H1 (cell line): Measurements from ENCODE around the gene FAM98C. TPM values are rescaled to one million over a fixed set of nuclear protein-coding genes. Genes with fewer than 3 reads are reported as not detected.
A peak's percentile ranks its signal among the peaks of the same experiment; 100 is the strongest.

Experiments
- CTCF ChIA-PET: fragments of 300-600 bp; sonication (Branson Sonifier 250); formaldehyde crosslinking; loops from one replicate; lab custom pipeline; 2021; ENCODE audit not compliant: partially characterized antibody; lab: Charles Lee
- POLR2A ChIA-PET: fragments of 300-600 bp; sonication (Branson Sonifier 250); formaldehyde crosslinking; loops from one replicate; lab custom pipeline; 2021; ENCODE audit warnings: inconsistent platforms; ENCODE audit not compliant: partially characterized antibody; lab: Charles Lee
- DNase-seq, 2 experiments: peaks; one replicate each; pipeline versions ENCODE4 v3.0.0 to v3.0.0-alpha.2; 2010 to 2022; ENCODE audit warnings: low spot score in 2 of 2, low read depth in 1 of 2, mixed read lengths in 1 of 2
- FAIRE-seq: peaks from 2 replicates; lab custom pipeline; 2011; peaks lifted over from hg19 to GRCh38; lab: Jason Lieb, UNC
- H2AFZ ChIP-seq: 2 replicates; pipeline ENCODE4 v1.8.1; 2012; ENCODE audit warnings: low read length, inconsistent platforms
- H2AK5ac ChIP-seq: 2 replicates; pipeline ENCODE4 v1.6.1; 2013; ENCODE audit warnings: low read depth, low read length
- H2BK120ac ChIP-seq: replicated peaks from 2 replicates; pipeline ENCODE3; 2013; ENCODE audit warnings: low read depth, low read length, inconsistent platforms
- H2BK12ac ChIP-seq: 2 replicates; pipeline ENCODE4 v1.6.1; 2013; ENCODE audit warnings: low read depth, low read length
- H2BK15ac ChIP-seq: 2 replicates; pipeline ENCODE4 v1.6.1; 2013; ENCODE audit warnings: low read length
- H2BK20ac ChIP-seq: 2 replicates; pipeline ENCODE4 v1.6.1; 2013; ENCODE audit warnings: low read length
- H2BK5ac ChIP-seq: 2 replicates; pipeline ENCODE4 v1.6.1; 2013; ENCODE audit warnings: low read depth, low read length
- H3K14ac ChIP-seq: 2 replicates; pipeline ENCODE4 v1.6.1; 2013; ENCODE audit warnings: inconsistent platforms; ENCODE audit not compliant: insufficient read length
- H3K18ac ChIP-seq: 2 replicates; pipeline ENCODE4 v1.6.1; 2013; ENCODE audit warnings: low read length; ENCODE audit errors: extremely low read depth
- H3K23ac ChIP-seq: 2 replicates; pipeline ENCODE4 v1.6.1; 2013; ENCODE audit warnings: inconsistent platforms; ENCODE audit not compliant: insufficient read length
- H3K23me2 ChIP-seq: 2 replicates; pipeline ENCODE4 v1.6.1; 2013; ENCODE audit warnings: low read depth, low read length
- H3K27ac ChIP-seq: 2 replicates; pipeline ENCODE4 v1.6.1; 2011; ENCODE audit warnings: low read depth, low read length, inconsistent platforms
- H3K27me3 ChIP-seq, 4 experiments: replicated peaks in 1 of 4; 1 replicate in 1 of 4; 2 replicates in 3 of 4; pipeline versions ENCODE4 v1.6.1 to v1.8.1; 2011 to 2013; ENCODE audit warnings: low read length in 3 of 4, mild to moderate bottlenecking in 3 of 4, inconsistent platforms in 2 of 4, mixed read lengths in 2 of 4, moderate library complexity in 1 of 4; ENCODE audit not compliant: control insufficient read depth in 3 of 4, insufficient read depth in 3 of 4; ENCODE audit errors: extremely low read depth in 1 of 4
- H3K36me3 ChIP-seq, 4 experiments: 2 replicates each; pipeline versions ENCODE4 v1.6.1 to v1.8.1; 2011 to 2013; ENCODE audit warnings: mild to moderate bottlenecking in 4 of 4, low read length in 3 of 4, moderate library complexity in 2 of 4, control low read depth in 1 of 4, inconsistent platforms in 1 of 4; ENCODE audit not compliant: insufficient read depth in 4 of 4, control insufficient read depth in 2 of 4
- H3K4ac ChIP-seq: replicated peaks from 2 replicates; pipeline ENCODE3; 2013; ENCODE audit warnings: low read length, low read depth, mixed read lengths, inconsistent platforms; ENCODE audit not compliant: insufficient read length
- H3K4me1 ChIP-seq, 4 experiments: replicated peaks in 1 of 4; 1 replicate in 1 of 4; 2 replicates in 3 of 4; pipeline versions ENCODE4 v1.6.1 to v1.8.1; 2011 to 2013; ENCODE audit warnings: low read length in 3 of 4, inconsistent platforms in 2 of 4, mixed read lengths in 1 of 4; ENCODE audit not compliant: insufficient read depth in 4 of 4, control insufficient read depth in 3 of 4
- H3K4me2 ChIP-seq, 2 experiments: 2 replicates each; pipeline versions ENCODE4 v1.6.1 to v1.8.1; 2011 to 2013; ENCODE audit warnings: low read depth in 2 of 2, low read length in 2 of 2, control low read depth in 1 of 2, inconsistent platforms in 1 of 2, mild to moderate bottlenecking in 1 of 2; ENCODE audit not compliant: insufficient read depth in 1 of 2
- H3K4me3 ChIP-seq, 4 experiments: fragments of 200-600, 300-600 bp in 1 of 4; sonication (generic), shearing (Covaris generic), sonication (Bioruptor Twin) in 1 of 4; 2 replicates each; pipeline versions ENCODE4 v1.5.1 to v1.8.1; 2011 to 2016; ENCODE audit warnings: low read length in 4 of 4, low read depth in 3 of 4, control low read depth in 2 of 4, inconsistent platforms in 2 of 4, mild to moderate bottlenecking in 2 of 4, mixed read lengths in 1 of 4, moderate library complexity in 1 of 4; ENCODE audit not compliant: insufficient read depth in 2 of 4; ENCODE audit errors: extremely low read depth in 1 of 4
- H3K56ac ChIP-seq: replicated peaks from 2 replicates; pipeline ENCODE3; 2013; ENCODE audit warnings: low read depth, mild to moderate bottlenecking, mixed read lengths, low read length, inconsistent platforms; ENCODE audit not compliant: insufficient read length
- H3K79me1 ChIP-seq: 2 replicates; pipeline ENCODE4 v1.6.1; 2013; ENCODE audit warnings: low read depth, low read length, control low read depth
- H3K79me2 ChIP-seq, 2 experiments: 2 replicates each; pipeline versions ENCODE4 v1.6.1 to v1.8.1; 2012 to 2013; ENCODE audit warnings: low read length in 2 of 2, mild to moderate bottlenecking in 2 of 2, inconsistent platforms in 1 of 2; ENCODE audit not compliant: insufficient read depth in 2 of 2, control insufficient read depth in 1 of 2
- H3K9ac ChIP-seq, 4 experiments: replicated peaks in 1 of 4; 1 replicate in 1 of 4; 2 replicates in 3 of 4; pipeline versions ENCODE4 v1.6.1 to v1.8.1; 2011 to 2013; ENCODE audit warnings: low read depth in 3 of 4, low read length in 3 of 4, control low read depth in 2 of 4, mild to moderate bottlenecking in 2 of 4, moderate library complexity in 2 of 4, inconsistent platforms in 1 of 4; ENCODE audit errors: extremely low read depth in 1 of 4
- H3K9me3 ChIP-seq, 2 experiments: 2 replicates each; pipeline versions ENCODE4 v1.6.1 to v1.8.1; 2012 to 2013; ENCODE audit warnings: mild to moderate bottlenecking in 2 of 2, moderate library complexity in 2 of 2, control low read depth in 1 of 2, inconsistent platforms in 1 of 2, low read depth in 1 of 2, low read length in 1 of 2, mixed read lengths in 1 of 2; ENCODE audit not compliant: insufficient read depth in 2 of 2
- H4K20me1 ChIP-seq, 2 experiments: replicated peaks in 1 of 2; 2 replicates each; pipeline versions ENCODE3 to v1.8.1; 2011 to 2013; ENCODE audit warnings: inconsistent platforms in 2 of 2, low read length in 2 of 2, mild to moderate bottlenecking in 1 of 2; ENCODE audit not compliant: insufficient read depth in 2 of 2, control insufficient read depth in 1 of 2
- H4K5ac ChIP-seq: 2 replicates; pipeline ENCODE4 v1.6.1; 2013; ENCODE audit warnings: low read length, low read depth, mixed read lengths, inconsistent platforms; ENCODE audit not compliant: insufficient read length
- H4K8ac ChIP-seq: 2 replicates; pipeline ENCODE4 v1.8.0; 2013; ENCODE audit warnings: mild to moderate bottlenecking, moderate library complexity, low read length, inconsistent platforms; ENCODE audit not compliant: insufficient read depth; ENCODE audit errors: extremely low read depth
- H4K91ac ChIP-seq: replicated peaks from 2 replicates; pipeline ENCODE3; 2013; ENCODE audit warnings: low read length, mixed read lengths, inconsistent platforms; ENCODE audit not compliant: insufficient read length
- WGBS, 2 experiments: shearing (Covaris generic) in 1 of 2; methylation state at CpG; one replicate each; pipeline versions ENCODE4 v1.1.6 to v1.1.7; 2013 to 2015; ENCODE audit warnings: low lambda C conversion rate in 2 of 2, mixed read lengths in 2 of 2, inconsistent platforms in 1 of 2, low coverage in 1 of 2, missing lambda C conversion rate in 1 of 2; ENCODE audit not compliant: insufficient replicate concordance in 2 of 2, insufficient coverage in 1 of 2, insufficient read length in 1 of 2; ENCODE audit errors: extremely low coverage in 1 of 2, missing lambda C conversion rate in 1 of 2; 5-methylcytosine and 5-hydroxymethylcytosine counted together
- polyA plus RNA-seq, 7 experiments: library from polyadenylated mRNA; depleted of rRNA in 3 of 7; stranded (reverse) in 5 of 7; unstranded in 2 of 7; fragments of >200 nt in 5 of 7; fragments of 200-250 nt in 2 of 7; gene quantifications; 1 replicate in 5 of 7; 2 replicates in 1 of 7; 4 replicates in 1 of 7; pipeline versions ENCODE4 v1.2.1 to v1.2.3, GENCODE V29; 2011 to 2013; ENCODE audit warnings: missing spikeins in 2 of 7, mixed read lengths in 2 of 7
- total RNA-seq: library from RNA; stranded (reverse); fragmentation: NEBNext Ultra II Directional; extraction: Animal tissue kit (Norgen Biotek cat#: 25700); gene quantifications from 2 replicates; pipeline ENCODE4 v1.2.1, GENCODE V29; 2021

FAM98C gene
- total and polyA plus RNA-seq, 2 of the 8 experiments (the other 6 are each of a cell fraction or from before 2014, with no cell fraction given) = 6.1 to 9.4 TPM

- H2BK20ac ChIP-seq = no peak within 1 kb of the TSS; the same call in 1 of the 2 replicates
- no peak within 1 kb of the TSS for H3K4ac ChIP-seq
- H4K8ac ChIP-seq = no peak within 1 kb of the TSS
- DNase-seq = peak in 1 of 2 experiments; percentile 94
- peak within 1 kb of the TSS; percentile 42 to 74 (median 64) for H3K4me3 ChIP-seq
- no peak within 1 kb of the TSS for H4K5ac ChIP-seq
- peaks cover 0 to 8% of the 10 kb centered on the region in 2 experiments; a peak in 1 of 4 replicates for H3K79me2 ChIP-seq
- no peaks in the 10 kb centered on the region for H3K79me1 ChIP-seq
- H3K27me3 ChIP-seq = no peaks in the 10 kb centered on the region
- peak within 1 kb of the TSS; percentile 12 for H4K91ac ChIP-seq
- peak within 1 kb of the TSS in 3 of 4 experiments; percentile 17 to 44 (median 25); a peak in 4 of 7 replicates for H3K9ac ChIP-seq
- H3K18ac ChIP-seq = peak within 1 kb of the TSS; percentile 89
- peak within 1 kb of the TSS; percentile 18; the same call in 1 of the 2 replicates for H2BK12ac ChIP-seq
- H3K4me1 ChIP-seq = peaks cover 5 to 10% (median 7%) of the 10 kb centered on the region in 4 experiments; a peak in 6 of 7 replicates
- H2AFZ ChIP-seq = no peak within 1 kb of the TSS; the same call in 1 of the 2 replicates
- peak within 1 kb of the TSS; percentile 19 for H2BK120ac ChIP-seq
- H3K27ac ChIP-seq = peak within 1 kb of the TSS; percentile 45
- no peaks in the 10 kb centered on the region for H4K20me1 ChIP-seq
- POLR2A ChIA-PET = no interaction called here
- no peaks in the 10 kb centered on the region for H3K9me3 ChIP-seq
- H3K14ac ChIP-seq = no peak within 1 kb of the TSS
- H3K56ac ChIP-seq = no peak within 1 kb of the TSS
- H2AK5ac ChIP-seq = no peak within 1 kb of the TSS
- H3K23ac ChIP-seq = no peak within 1 kb of the TSS
- CTCF ChIA-PET = interaction anchor here (1.5 kb wide), 1 partner anchor 31 kb away, joined by 3 read pairs; the partner anchor contains the start of gene FAM98C
- H2BK15ac ChIP-seq = no peak within 1 kb of the TSS
- peak; percentile 87 for FAIRE-seq
- peak within 1 kb of the TSS; percentile 48; the same call in 1 of the 2 replicates for H2BK5ac ChIP-seq
- H3K36me3 ChIP-seq = no peaks in the 10 kb centered on the region
- 28% methylated on average over 11 of the region's 20 CpGs; no CpG with 5 or more reads in 1 of the 2 experiments for WGBS, 2 experiments
- H3K4me2 ChIP-seq = peak within 1 kb of the TSS; percentile 96
- peaks cover 8% of the 10 kb centered on the region; the same call in 1 of the 2 replicates for H3K23me2 ChIP-seq
These were observed 30.4 kb downstream of the FAM98C start, which contains the start of gene RYR1 for GRCh38 chr19:38433268-38433733. RYR1 (plus strand) TSS chr19:38433691; CDS start chr19:38433830, 139 bp downstream.
